Measurements from ENCODE around the gene KCTD5.

The KCTD5 gene

GRCh38 chr16:2734844-2735515, 52.7 kb downstream of the KCTD5 start:
- no peaks in the 10 kb centered on the region for H3K9me3 ChIP-seq (ENCODE audit: control extremely low read depth in 1 of 5, control insufficient read depth in 4 of 5, insufficient read depth in 2 of 5, low read depth in 1 of 5, low read length in 4 of 5)
- no peak overlapping the region for H3K27ac ChIP-seq (ENCODE audit: insufficient read depth in 1 of 2, low read depth in 1 of 2, low read length in 2 of 2, poor library complexity in 1 of 2, severe bottlenecking in 2 of 2)
- no peaks in the 10 kb centered on the region for H3K4me1 ChIP-seq (ENCODE audit: control extremely low read depth in 1 of 4, control insufficient read depth in 4 of 4, insufficient read depth in 4 of 4, low read length in 3 of 4)
- POLR2A ChIA-PET = no interaction called here
- no peaks in the 10 kb centered on the region for H3K36me3 ChIP-seq (ENCODE audit: control insufficient read depth in 4 of 4, insufficient read depth in 4 of 4, low read length in 3 of 4)
- no peak overlapping the region for H3K4me3 ChIP-seq (ENCODE audit: control insufficient read depth in 1 of 7, extremely low read depth in 1 of 7, insufficient read depth in 4 of 7, low read depth in 2 of 7, low read length in 6 of 7)
- CTCF ChIA-PET = no interaction called here
- WGBS (ENCODE audit: insufficient coverage) = 85% methylated on average over 9 of the region's 10 CpGs
- H3K27me3 ChIP-seq (replicated peaks in 2 of 5; ENCODE audit: control insufficient read depth in 4 of 5, insufficient read depth in 5 of 5, low read length in 4 of 5) = peaks cover 0 to 2% (median 0%) of the 10 kb centered on the region in 5 experiments
- DNase-seq = peak in 2 of 3 donors; percentile 28 to 33

GRCh38 chr16:2736476-2737237, 54.3 kb downstream of the KCTD5 start:
- Histone ChIP-seq H3K9me3 (ENCODE audit: control extremely low read depth in 1 of 5, control insufficient read depth in 4 of 5, insufficient read depth in 2 of 5, low read depth in 1 of 5, low read length in 4 of 5) (no peaks in the 10 kb centered on the region), H3K27ac (ENCODE audit: insufficient read depth in 1 of 2, low read depth in 1 of 2, low read length in 2 of 2, poor library complexity in 1 of 2, severe bottlenecking in 2 of 2) (no peak overlapping the region), H3K4me1 (ENCODE audit: control extremely low read depth in 1 of 4, control insufficient read depth in 4 of 4, insufficient read depth in 4 of 4, low read length in 3 of 4) (no peaks in the 10 kb centered on the region), H3K27me3 (replicated peaks in 2 of 5; ENCODE audit: control insufficient read depth in 4 of 5, insufficient read depth in 5 of 5, low read length in 4 of 5) (no peaks in the 10 kb centered on the region), H3K36me3 (ENCODE audit: control insufficient read depth in 4 of 4, insufficient read depth in 4 of 4, low read length in 3 of 4) (no peaks in the 10 kb centered on the region), H3K4me3 (ENCODE audit: control insufficient read depth in 1 of 7, extremely low read depth in 1 of 7, insufficient read depth in 4 of 7, low read depth in 2 of 7, low read length in 6 of 7) (no peak overlapping the region)
- ChIA-PET CTCF (no interaction called here), POLR2A (interaction anchor here (0.6 kb wide), 1 partner anchor 12 kb away, joined by 3 read pairs; no protein-coding TSS in a partner anchor)
- no peak for DNase-seq
- 97% methylated on average over 11 of the region's 11 CpGs for WGBS (ENCODE audit: insufficient coverage)

GRCh38 chr16:2737238-2737605, 54.9 kb downstream of the KCTD5 start:
- no peak for DNase-seq
- 100% methylated on average over 4 of the region's 5 CpGs for WGBS (ENCODE audit: insufficient coverage)
- CTCF ChIA-PET = no interaction called here

GRCh38 chr16:2737895-2738418, 55.6 kb downstream of the KCTD5 start:
- H3K4me1 ChIP-seq (ENCODE audit: control extremely low read depth in 1 of 4, control insufficient read depth in 4 of 4, insufficient read depth in 4 of 4, low read length in 3 of 4) = no peaks in the 10 kb centered on the region
- H3K36me3 ChIP-seq (ENCODE audit: control insufficient read depth in 4 of 4, insufficient read depth in 4 of 4, low read length in 3 of 4) = no peaks in the 10 kb centered on the region
- DNase-seq = no peak
- no peak overlapping the region for H3K27ac ChIP-seq (ENCODE audit: insufficient read depth in 1 of 2, low read depth in 1 of 2, low read length in 2 of 2, poor library complexity in 1 of 2, severe bottlenecking in 2 of 2)
- POLR2A ChIA-PET = no interaction called here
- CTCF ChIA-PET = no interaction called here
- 86% methylated on average over 6 of the region's 7 CpGs for WGBS (ENCODE audit: insufficient coverage)
- H3K9me3 ChIP-seq (ENCODE audit: control extremely low read depth in 1 of 5, control insufficient read depth in 4 of 5, insufficient read depth in 2 of 5, low read depth in 1 of 5, low read length in 4 of 5) = no peaks in the 10 kb centered on the region
- H3K27me3 ChIP-seq (replicated peaks in 2 of 5; ENCODE audit: control insufficient read depth in 4 of 5, insufficient read depth in 5 of 5, low read length in 4 of 5) = no peaks in the 10 kb centered on the region
- no peak overlapping the region for H3K4me3 ChIP-seq (ENCODE audit: control insufficient read depth in 1 of 7, extremely low read depth in 1 of 7, insufficient read depth in 4 of 7, low read depth in 2 of 7, low read length in 6 of 7)

More at GRCh38 chr16:2737238-2737605, 54.9 kb downstream of the KCTD5 start:
- H3K9me3 ChIP-seq (ENCODE audit: control extremely low read depth in 1 of 5, control insufficient read depth in 4 of 5, insufficient read depth in 2 of 5, low read depth in 1 of 5, low read length in 4 of 5) = no peaks in the 10 kb centered on the region
- no peaks in the 10 kb centered on the region for H3K36me3 ChIP-seq (ENCODE audit: control insufficient read depth in 4 of 4, insufficient read depth in 4 of 4, low read length in 3 of 4)
- no peak overlapping the region for H3K4me3 ChIP-seq (ENCODE audit: control insufficient read depth in 1 of 7, extremely low read depth in 1 of 7, insufficient read depth in 4 of 7, low read depth in 2 of 7, low read length in 6 of 7)
- POLR2A ChIA-PET = interaction anchor here (0.6 kb wide), 1 partner anchor 12 kb away, joined by 3 read pairs; no protein-coding TSS in a partner anchor
- H3K27ac ChIP-seq (ENCODE audit: insufficient read depth in 1 of 2, low read depth in 1 of 2, low read length in 2 of 2, poor library complexity in 1 of 2, severe bottlenecking in 2 of 2) = no peak overlapping the region
- H3K27me3 ChIP-seq (replicated peaks in 2 of 5; ENCODE audit: control insufficient read depth in 4 of 5, insufficient read depth in 5 of 5, low read length in 4 of 5) = no peaks in the 10 kb centered on the region
- H3K4me1 ChIP-seq (ENCODE audit: control extremely low read depth in 1 of 4, control insufficient read depth in 4 of 4, insufficient read depth in 4 of 4, low read length in 3 of 4) = no peaks in the 10 kb centered on the region

- Histone ChIP-seq H3K4me1 (ENCODE audit: control extremely low read depth in 1 of 4, control insufficient read depth in 4 of 4, insufficient read depth in 4 of 4, low read length in 3 of 4) (no peaks in the 10 kb centered on the region), H3K9me3 (ENCODE audit: control extremely low read depth in 1 of 5, control insufficient read depth in 4 of 5, insufficient read depth in 2 of 5, low read depth in 1 of 5, low read length in 4 of 5) (no peaks in the 10 kb centered on the region), H3K36me3 (ENCODE audit: control insufficient read depth in 4 of 4, insufficient read depth in 4 of 4, low read length in 3 of 4) (no peaks in the 10 kb centered on the region), H3K27me3 (replicated peaks in 2 of 5; ENCODE audit: control insufficient read depth in 4 of 5, insufficient read depth in 5 of 5, low read length in 4 of 5) (no peaks in the 10 kb centered on the region), H3K4me3 (ENCODE audit: control insufficient read depth in 1 of 7, extremely low read depth in 1 of 7, insufficient read depth in 4 of 7, low read depth in 2 of 7, low read length in 6 of 7) (no peak overlapping the region), H3K27ac (ENCODE audit: insufficient read depth in 1 of 2, low read depth in 1 of 2, low read length in 2 of 2, poor library complexity in 1 of 2, severe bottlenecking in 2 of 2) (no peak overlapping the region)
- no peak for DNase-seq
- WGBS (ENCODE audit: insufficient coverage) = 90% methylated on average over 2 of the region's 5 CpGs
- ChIA-PET CTCF (no interaction called here), POLR2A (no interaction called here)
These were observed 56.3 kb downstream of the KCTD5 start for GRCh38 chr16:2738615-2739014.

- Histone ChIP-seq H3K27me3 (replicated peaks in 2 of 5; ENCODE audit: control insufficient read depth in 4 of 5, insufficient read depth in 5 of 5, low read length in 4 of 5) (no peaks in the 10 kb centered on the region), H3K9me3 (ENCODE audit: control extremely low read depth in 1 of 5, control insufficient read depth in 4 of 5, insufficient read depth in 2 of 5, low read depth in 1 of 5, low read length in 4 of 5) (no peaks in the 10 kb centered on the region), H3K4me3 (ENCODE audit: control insufficient read depth in 1 of 7, extremely low read depth in 1 of 7, insufficient read depth in 4 of 7, low read depth in 2 of 7, low read length in 6 of 7) (no peak overlapping the region), H3K4me1 (ENCODE audit: control extremely low read depth in 1 of 4, control insufficient read depth in 4 of 4, insufficient read depth in 4 of 4, low read length in 3 of 4) (no peaks in the 10 kb centered on the region), H3K36me3 (ENCODE audit: control insufficient read depth in 4 of 4, insufficient read depth in 4 of 4, low read length in 3 of 4) (no peaks in the 10 kb centered on the region), H3K27ac (ENCODE audit: insufficient read depth in 1 of 2, low read depth in 1 of 2, low read length in 2 of 2, poor library complexity in 1 of 2, severe bottlenecking in 2 of 2) (no peak overlapping the region)
- no peak for DNase-seq
- CTCF ChIA-PET = interaction anchor here (1.2 kb wide), 1 partner anchor 17 kb away, joined by 3 read pairs; no protein-coding TSS in a partner anchor
- POLR2A ChIA-PET = interaction anchor here (0.6 kb wide), 1 partner anchor 20 kb away, joined by 3 read pairs; the partner anchor contains the start of gene PRSS27
- 96% methylated on average over 6 of the region's 8 CpGs for WGBS (ENCODE audit: insufficient coverage)
These were observed 57.5 kb downstream of the KCTD5 start for GRCh38 chr16:2739625-2740430.

Measured in common myeloid progenitor, CD34-positive (primary cell).